DMS 273 (cell line): ENCODE data around the gene NTRK3.
"Not testable (repeated sequence)": the region's sequence is repeated elsewhere in the genome, so short reads cannot be mapped to it uniquely, and the experiment has no call there.

Experiments
- DNase-seq: peaks from one replicate; lab custom pipeline; 2025; ENCODE audit not compliant: unreplicated experiment; lab: John Stamatoyannopoulos, UW

Gene NTRK3

GRCh38 chr15:88080616-88081015 is 175.9 kb downstream of the NTRK3 start:
- no peak for DNase-seq

- DNase-seq = no peak
Measured at GRCh38 chr15:88077296-88078020, 179.1 kb downstream of the NTRK3 start.

- DNase-seq = no peak
Measured at GRCh38 chr15:88076328-88076727, 180.2 kb downstream of the NTRK3 start.

- no peak for DNase-seq
Measured at GRCh38 chr15:88075102-88075501, 181.4 kb downstream of the NTRK3 start.

- no peak for DNase-seq
Measured at GRCh38 chr15:88074386-88074785, 182.2 kb downstream of the NTRK3 start.

- no peak for DNase-seq
Measured at GRCh38 chr15:88073391-88073691, 183.2 kb downstream of the NTRK3 start.

- no peak for DNase-seq
Measured at GRCh38 chr15:88072598-88073390, 183.7 kb downstream of the NTRK3 start.

- DNase-seq = not testable (repeated sequence)
Measured at GRCh38 chr15:88072133-88072532, 184.4 kb downstream of the NTRK3 start.

- no peak for DNase-seq
Measured at GRCh38 chr15:88071141-88071540, 185.4 kb downstream of the NTRK3 start.

- DNase-seq = peak; percentile 88
Measured at GRCh38 chr15:88069561-88069960, 187.0 kb downstream of the NTRK3 start.

- DNase-seq = no peak
Measured at GRCh38 chr15:88067331-88067685, 189.2 kb downstream of the NTRK3 start.

- DNase-seq = peak; percentile 68
Measured at GRCh38 chr15:88066636-88067330, 189.8 kb downstream of the NTRK3 start.

GRCh38 chr15:88061452-88061851 is 195.1 kb downstream of the NTRK3 start:
- DNase-seq = no peak

- no peak for DNase-seq
Measured at GRCh38 chr15:88060383-88060782, 196.2 kb downstream of the NTRK3 start.

GRCh38 chr15:88057836-88058235 is 198.7 kb downstream of the NTRK3 start:
- peak; percentile 54 for DNase-seq

- DNase-seq = no peak
Measured at GRCh38 chr15:88049506-88049905, 207.0 kb downstream of the NTRK3 start.

GRCh38 chr15:88048755-88049154 is 207.8 kb downstream of the NTRK3 start:
- no peak for DNase-seq

- DNase-seq = no peak
Measured at GRCh38 chr15:88048237-88048636, 208.3 kb downstream of the NTRK3 start.

GRCh38 chr15:88046576-88047129 is 209.9 kb downstream of the NTRK3 start:
- DNase-seq = no peak

- DNase-seq = no peak
Measured at GRCh38 chr15:88043396-88043795, 213.1 kb downstream of the NTRK3 start.

GRCh38 chr15:88042047-88042446 is 214.5 kb downstream of the NTRK3 start:
- DNase-seq = no peak

GRCh38 chr15:88040516-88040915 is 216.0 kb downstream of the NTRK3 start:
- no peak for DNase-seq
